ENCODE measurements around the gene STAMBP. TPM values are rescaled to one million over a fixed set of nuclear protein-coding genes. Genes with fewer than 3 reads are reported as not detected.

Gene STAMBP
- total RNA-seq, 4 donors from 2014 or later, result 29.0 to 45.0 (median 33.5) TPM

GRCh38 chr2:73916666-73917065 lies 87.9 kb downstream of the STAMBP start:
- peaks cover 14% of the 10 kb centered on the region for H3K27me3 ChIP-seq
- WGBS, result 45% methylated on average over 2 of the region's 2 CpGs
- H3K4me3 ChIP-seq, result no peak overlapping the region
- H3K9me3 ChIP-seq, result no peaks in the 10 kb centered on the region
- no peaks in the 10 kb centered on the region for H3K4me1 ChIP-seq
- H3K36me3 ChIP-seq, result no peaks in the 10 kb centered on the region
- DNase-seq (ENCODE audit: low spot score in 2 of 2), result no peak
- H3K27ac ChIP-seq, result no peak overlapping the region
- TF ChIP-seq, protein P1, sequence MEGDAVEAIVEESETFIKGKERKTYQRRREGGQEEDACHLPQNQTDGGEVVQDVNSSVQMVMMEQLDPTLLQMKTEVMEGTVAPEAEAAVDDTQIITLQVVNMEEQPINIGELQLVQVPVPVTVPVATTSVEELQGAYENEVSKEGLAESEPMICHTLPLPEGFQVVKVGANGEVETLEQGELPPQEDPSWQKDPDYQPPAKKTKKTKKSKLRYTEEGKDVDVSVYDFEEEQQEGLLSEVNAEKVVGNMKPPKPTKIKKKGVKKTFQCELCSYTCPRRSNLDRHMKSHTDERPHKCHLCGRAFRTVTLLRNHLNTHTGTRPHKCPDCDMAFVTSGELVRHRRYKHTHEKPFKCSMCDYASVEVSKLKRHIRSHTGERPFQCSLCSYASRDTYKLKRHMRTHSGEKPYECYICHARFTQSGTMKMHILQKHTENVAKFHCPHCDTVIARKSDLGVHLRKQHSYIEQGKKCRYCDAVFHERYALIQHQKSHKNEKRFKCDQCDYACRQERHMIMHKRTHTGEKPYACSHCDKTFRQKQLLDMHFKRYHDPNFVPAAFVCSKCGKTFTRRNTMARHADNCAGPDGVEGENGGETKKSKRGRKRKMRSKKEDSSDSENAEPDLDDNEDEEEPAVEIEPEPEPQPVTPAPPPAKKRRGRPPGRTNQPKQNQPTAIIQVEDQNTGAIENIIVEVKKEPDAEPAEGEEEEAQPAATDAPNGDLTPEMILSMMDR (IDR thresholded peaks at IDR 0.05), result no peak
- TF ChIP-seq EP300 (IDR thresholded peaks at IDR 0.05), result no peak
- no peak for TF ChIP-seq POLR2A (IDR thresholded peaks at IDR 0.05)
- no peak for TF ChIP-seq POLR2AphosphoS5 (IDR thresholded peaks at IDR 0.05)

DNA sequence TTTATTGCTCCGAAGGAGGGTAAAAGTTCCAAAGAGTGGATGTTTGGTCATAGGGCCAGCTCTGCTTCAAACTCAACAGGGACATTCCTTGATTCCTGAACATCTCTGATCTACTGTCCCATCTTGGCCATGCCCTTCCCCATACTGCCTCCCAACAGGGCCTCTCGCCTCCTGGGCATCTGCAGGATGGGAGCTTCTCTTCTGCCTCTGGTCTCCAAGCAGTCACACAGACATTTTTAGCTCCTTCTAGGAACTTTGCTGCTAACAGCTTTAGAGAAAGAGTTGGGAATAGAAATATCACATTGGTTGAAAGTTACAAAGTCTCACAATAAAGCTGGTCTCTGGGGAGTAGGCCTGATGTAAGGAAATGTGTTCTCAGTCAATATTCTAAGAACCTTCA lies 88.5 kb downstream of the STAMBP start:
- Histone ChIP-seq H3K9me3 (no peaks in the 10 kb centered on the region), H3K4me1 (no peaks in the 10 kb centered on the region), H3K27ac (no peak overlapping the region), H3K27me3 (peaks cover 14% of the 10 kb centered on the region), H3K4me3 (no peak overlapping the region), H3K36me3 (no peaks in the 10 kb centered on the region)
- no peak for DNase-seq (ENCODE audit: low spot score in 2 of 2)
- TF ChIP-seq EP300 (IDR thresholded peaks at IDR 0.05) (no peak), POLR2A (IDR thresholded peaks at IDR 0.05) (no peak), POLR2AphosphoS5 (IDR thresholded peaks at IDR 0.05) (no peak)
- TF ChIP-seq, protein P1 (IDR thresholded peaks at IDR 0.05), result no peak
- 52% methylated on average over 2 of the region's 2 CpGs for WGBS

DNA sequence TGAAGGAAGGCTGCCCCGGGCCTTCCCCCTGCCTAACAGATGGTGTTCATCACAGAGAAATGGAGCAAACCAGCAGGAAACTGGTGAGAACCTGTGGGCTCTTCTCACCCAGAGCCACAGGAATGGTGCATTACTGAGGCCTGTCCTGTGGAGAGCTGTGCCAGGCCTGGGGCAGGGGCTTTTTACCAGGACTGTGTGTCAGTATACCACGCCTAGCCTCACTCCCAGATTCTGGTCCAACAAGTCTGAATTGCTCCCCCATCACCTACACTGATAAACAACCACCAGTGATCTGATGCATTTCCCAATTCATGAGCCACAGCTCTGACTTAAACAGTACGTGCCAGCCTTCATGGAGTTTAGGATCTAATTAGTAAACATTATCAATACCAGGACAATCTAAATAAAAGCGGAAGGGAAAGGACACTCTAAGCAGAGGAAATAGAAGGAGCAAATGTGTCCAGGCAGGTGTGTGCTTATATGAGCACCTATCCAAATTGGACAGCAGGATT lies 89.0 kb downstream of the STAMBP start:
- peaks cover 14% of the 10 kb centered on the region for H3K27me3 ChIP-seq
- no peak for DNase-seq (ENCODE audit: low spot score in 2 of 2)
- H3K4me1 ChIP-seq, result no peaks in the 10 kb centered on the region
- no peak overlapping the region for H3K27ac ChIP-seq
- TF ChIP-seq POLR2AphosphoS5 (IDR thresholded peaks at IDR 0.05) (no peak), POLR2A (IDR thresholded peaks at IDR 0.05) (no peak), EP300 (IDR thresholded peaks at IDR 0.05) (no peak)
- TF ChIP-seq, protein P1 (IDR thresholded peaks at IDR 0.05), result no peak
- H3K36me3 ChIP-seq, result no peaks in the 10 kb centered on the region
- no peak overlapping the region for H3K4me3 ChIP-seq
- WGBS, result 70% methylated on average over 4 of the region's 4 CpGs
- H3K9me3 ChIP-seq, result no peaks in the 10 kb centered on the region

DNA sequence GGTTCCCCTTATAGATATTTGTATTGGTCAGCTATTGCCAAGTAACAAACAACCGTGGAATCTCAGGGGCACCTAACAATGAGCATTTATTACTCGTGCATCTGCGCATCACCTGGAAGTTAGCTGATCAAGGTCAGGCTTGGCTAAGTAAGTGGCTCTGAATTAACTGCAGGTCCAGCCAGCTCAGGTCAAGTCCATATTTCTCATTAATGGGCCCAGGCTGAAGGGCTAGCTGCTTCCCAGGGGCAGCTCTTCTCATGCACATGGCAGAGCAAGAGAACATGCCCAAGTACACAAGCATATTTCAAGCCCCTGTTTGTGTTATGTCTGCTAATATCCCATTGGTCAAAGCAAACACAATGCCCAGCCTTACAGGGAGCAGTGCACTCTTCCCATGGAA lies 90.1 kb downstream of the STAMBP start:
- WGBS, result 98% methylated on average over 3 of the region's 3 CpGs
- Histone ChIP-seq H3K36me3 (no peaks in the 10 kb centered on the region), H3K4me3 (no peak overlapping the region), H3K27me3 (peaks cover 14% of the 10 kb centered on the region), H3K4me1 (no peaks in the 10 kb centered on the region), H3K27ac (no peak overlapping the region), H3K9me3 (no peaks in the 10 kb centered on the region)
- TF ChIP-seq POLR2AphosphoS5 (IDR thresholded peaks at IDR 0.05), result no peak
- TF ChIP-seq, protein P1 (IDR thresholded peaks at IDR 0.05), result no peak
- TF ChIP-seq EP300 (IDR thresholded peaks at IDR 0.05), result no peak
- TF ChIP-seq POLR2A (IDR thresholded peaks at IDR 0.05), result no peak
- no peak for DNase-seq (ENCODE audit: low spot score in 2 of 2)

DNA sequence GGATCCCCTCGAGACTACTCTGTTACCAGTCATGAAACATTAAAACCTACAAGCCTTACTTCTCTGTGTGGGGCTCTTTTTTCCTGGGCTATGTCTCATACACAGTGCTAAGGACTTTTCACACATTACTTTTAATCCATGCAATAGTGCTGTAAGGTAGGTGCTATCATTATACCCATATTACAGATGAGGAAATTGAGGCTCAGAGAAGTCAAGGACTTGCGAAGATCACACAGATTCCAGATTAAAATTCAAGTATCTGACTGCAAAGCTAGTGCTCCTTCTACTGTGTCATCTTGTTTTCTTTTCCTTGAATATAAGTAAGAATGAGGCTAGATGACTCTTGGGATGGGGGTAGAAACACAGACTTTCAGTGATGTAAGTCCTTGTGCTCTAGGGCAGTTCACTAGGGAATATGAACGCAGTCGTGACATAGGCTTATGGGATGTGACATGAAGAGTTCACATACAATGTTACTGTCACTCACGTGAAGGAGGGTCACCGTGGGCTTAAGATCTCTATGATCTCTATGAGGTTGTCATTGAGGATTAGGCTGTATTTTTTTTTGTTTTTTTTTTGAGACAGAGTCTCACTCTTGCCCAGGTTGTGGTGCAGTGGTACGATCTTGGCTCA lies 91.0 kb downstream of the STAMBP start:
- no peaks in the 10 kb centered on the region for H3K36me3 ChIP-seq
- no peaks in the 10 kb centered on the region for H3K4me1 ChIP-seq
- no peaks in the 10 kb centered on the region for H3K9me3 ChIP-seq
- H3K27ac ChIP-seq, result no peak overlapping the region
- no peak for TF ChIP-seq POLR2A (IDR thresholded peaks at IDR 0.05)
- TF ChIP-seq, protein P1 (IDR thresholded peaks at IDR 0.05), result no peak
- TF ChIP-seq POLR2AphosphoS5 (IDR thresholded peaks at IDR 0.05), result no peak
- TF ChIP-seq EP300 (IDR thresholded peaks at IDR 0.05), result no peak
- H3K4me3 ChIP-seq, result no peak overlapping the region
- peaks cover 14% of the 10 kb centered on the region for H3K27me3 ChIP-seq
- no peak for DNase-seq (ENCODE audit: low spot score in 2 of 2)
- WGBS, result 86% methylated on average over 7 of the region's 7 CpGs

Measured in suprapubic skin (tissue), 4 donors.